HEK293 (cell line): ENCODE results near the gene ZNF668.

ENCODE experiments used
- CTCF ChIA-PET: fragments of 350-600 bp; formaldehyde crosslinking; extraction: SDS; loops from one replicate; lab custom pipeline; 2021; ENCODE audit warnings: antibody characterized with exemption; lab: Yijun Ruan, JAX
- POLR2A ChIA-PET: fragments of 300-600 bp; formaldehyde crosslinking; extraction: SDS; loops from one replicate; lab custom pipeline; 2020; ENCODE audit warnings: antibody characterized with exemption, inconsistent platforms; lab: Yijun Ruan, JAX
- H3K27ac ChIP-seq: fragments of 200-500 bp; sonication (Bioruptor generic); 2 replicates; pipeline ENCODE4 v1.5.1; 2014; ENCODE audit warnings: low read depth, low read length, control low read depth, inconsistent platforms; ENCODE audit errors: extremely low read depth
- H3K36me3 ChIP-seq, 2 experiments: fragments of 200-500 bp in 1 of 2; sonication (Bioruptor generic) in 1 of 2; 1 replicate in 1 of 2; 2 replicates in 1 of 2; pipeline ENCODE4 v1.5.1; 2014 to 2017; ENCODE audit warnings: inconsistent platforms in 2 of 2, low read length in 2 of 2; ENCODE audit not compliant: control insufficient read depth in 2 of 2, insufficient read depth in 1 of 2
- H3K4me1 ChIP-seq: fragments of 200-500 bp; sonication (Bioruptor generic); 2 replicates; pipeline ENCODE4 v1.5.1; 2014; ENCODE audit warnings: mild to moderate bottlenecking, low read length, inconsistent platforms; ENCODE audit not compliant: control insufficient read depth, insufficient read depth
- H3K4me3 ChIP-seq: 2 replicates; pipeline ENCODE4 v1.5.1; 2011; ENCODE audit warnings: low read depth, mild to moderate bottlenecking, control low read depth, low read length, moderate library complexity
- H3K9me3 ChIP-seq: fragments of 200-500 bp; sonication (Bioruptor generic); 2 replicates; pipeline ENCODE4 v1.5.1; 2014; ENCODE audit warnings: low read depth, low read length, inconsistent platforms; ENCODE audit not compliant: control insufficient read depth, insufficient read depth
- GLIS2 ChIP-seq: fragments of 450-650 bp; formaldehyde crosslinking; IDR thresholded peaks from 2 replicates; pipeline ENCODE4 v1.5.1; 2016; ENCODE audit warnings: missing biosample characterization, missing genetic modification characterization
- KLF10 ChIP-seq: fragments of 450-650 bp; IDR thresholded peaks from 2 replicates; pipeline ENCODE4 v1.5.1; 2018; ENCODE audit warnings: missing biosample characterization, mild to moderate bottlenecking, missing genetic modification characterization
- OSR2 ChIP-seq: fragments of 450-650 bp; formaldehyde crosslinking; IDR thresholded peaks from 2 replicates; pipeline ENCODE4 v1.5.1; 2016; ENCODE audit warnings: missing biosample characterization, missing genetic modification characterization
- PRDM4 ChIP-seq: fragments of 450-650 bp; formaldehyde crosslinking; IDR thresholded peaks from 2 replicates; pipeline ENCODE4 v1.5.1; 2017; ENCODE audit warnings: missing biosample characterization, missing genetic modification characterization
- REPIN1 ChIP-seq: fragments of 450-650 bp; formaldehyde crosslinking; IDR thresholded peaks from 2 replicates; pipeline ENCODE4 v1.5.1; 2017; ENCODE audit warnings: missing biosample characterization, missing genetic modification characterization, low read depth
- SCRT2 ChIP-seq: fragments of 450-650 bp; formaldehyde crosslinking; IDR thresholded peaks from 2 replicates; pipeline ENCODE4 v1.5.1; 2016; ENCODE audit warnings: missing biosample characterization, missing genetic modification characterization
- TRIM28 ChIP-seq: IDR thresholded peaks from 2 replicates; pipeline ENCODE4 v1.6.1; 2011; ENCODE audit warnings: low read length, control low read depth, borderline replicate concordance
- ZBTB10 ChIP-seq: fragments of 450-650 bp; formaldehyde crosslinking; IDR thresholded peaks from 2 replicates; pipeline ENCODE4 v1.5.1; 2016; ENCODE audit warnings: missing biosample characterization, missing genetic modification characterization
- ZBTB7A ChIP-seq: fragments of 450-650 bp; formaldehyde crosslinking; IDR thresholded peaks from 2 replicates; pipeline ENCODE4 v1.5.1; 2016; ENCODE audit warnings: low read depth, missing biosample characterization, missing genetic modification characterization
- ZNF114 ChIP-seq: fragments of 450-650 bp; formaldehyde crosslinking; IDR thresholded peaks from 2 replicates; pipeline ENCODE4 v1.5.0; 2017; ENCODE audit warnings: missing biosample characterization, missing genetic modification characterization
- ZNF132 ChIP-seq: fragments of 450-650 bp; formaldehyde crosslinking; IDR thresholded peaks from 2 replicates; pipeline ENCODE4 v1.5.1; 2017; ENCODE audit warnings: missing biosample characterization, missing genetic modification characterization, borderline replicate concordance
- ZNF133 ChIP-seq: fragments of 450-650 bp; formaldehyde crosslinking; IDR thresholded peaks from 2 replicates; pipeline ENCODE4 v1.5.1; 2016; ENCODE audit warnings: missing biosample characterization, missing genetic modification characterization
- ZNF155 ChIP-seq: fragments of 450-650 bp; formaldehyde crosslinking; IDR thresholded peaks from 2 replicates; pipeline ENCODE4 v1.5.1; 2016; ENCODE audit warnings: missing biosample characterization, missing genetic modification characterization
- ZNF174 ChIP-seq: fragments of 450-650 bp; formaldehyde crosslinking; IDR thresholded peaks from 2 replicates; pipeline ENCODE4 v1.5.0; 2017; ENCODE audit warnings: missing biosample characterization, mild to moderate bottlenecking, missing genetic modification characterization
- ZNF214 ChIP-seq: fragments of 450-650 bp; formaldehyde crosslinking; IDR thresholded peaks from 2 replicates; pipeline ENCODE4 v1.5.1; 2017; ENCODE audit warnings: missing biosample characterization, mild to moderate bottlenecking, missing genetic modification characterization, borderline replicate concordance
- ZNF223 ChIP-seq: fragments of 450-650 bp; formaldehyde crosslinking; IDR thresholded peaks from 2 replicates; pipeline ENCODE4 v1.5.1; 2016; ENCODE audit warnings: missing biosample characterization, missing genetic modification characterization
- ZNF23 ChIP-seq: fragments of 450-650 bp; formaldehyde crosslinking; IDR thresholded peaks from 2 replicates; pipeline ENCODE4 v1.5.1; 2016; ENCODE audit warnings: missing biosample characterization, missing genetic modification characterization, borderline replicate concordance
- ZNF239 ChIP-seq: fragments of 450-650 bp; formaldehyde crosslinking; IDR thresholded peaks from 2 replicates; pipeline ENCODE4 v1.5.1; 2016; ENCODE audit warnings: missing biosample characterization, missing genetic modification characterization
- ZNF274 ChIP-seq, 2 experiments: fragments of 200-500 bp in 1 of 2; fragments of 450-650 bp in 1 of 2; sonication (Bioruptor generic) in 1 of 2; formaldehyde crosslinking in 1 of 2; IDR thresholded peaks; 2 replicates each; pipeline versions ENCODE4 v1.5.1 to v1.6.1; 2014 to 2016; ENCODE audit warnings: borderline replicate concordance in 1 of 2, inconsistent platforms in 1 of 2, low read length in 1 of 2, missing biosample characterization in 1 of 2, missing genetic modification characterization in 1 of 2
- ZNF311 ChIP-seq: fragments of 450-650 bp; formaldehyde crosslinking; IDR thresholded peaks from 2 replicates; pipeline ENCODE4 v1.5.1; 2017; ENCODE audit warnings: missing biosample characterization, missing genetic modification characterization, borderline replicate concordance
- ZNF324 ChIP-seq: fragments of 450-650 bp; formaldehyde crosslinking; IDR thresholded peaks from 2 replicates; pipeline ENCODE4 v1.5.1; 2016; ENCODE audit warnings: missing biosample characterization, missing genetic modification characterization
- ZNF391 ChIP-seq: fragments of 450-650 bp; formaldehyde crosslinking; IDR thresholded peaks from 2 replicates; pipeline ENCODE4 v1.5.1; 2016; ENCODE audit warnings: low read depth, missing biosample characterization, missing genetic modification characterization, borderline replicate concordance
- ZNF571 ChIP-seq: fragments of 450-650 bp; formaldehyde crosslinking; IDR thresholded peaks from 2 replicates; pipeline ENCODE4 v1.5.0; 2017; ENCODE audit warnings: missing biosample characterization, missing genetic modification characterization
- ZNF610 ChIP-seq: fragments of 450-650 bp; formaldehyde crosslinking; IDR thresholded peaks from 2 replicates; pipeline ENCODE4 v1.5.1; 2016; ENCODE audit warnings: missing biosample characterization, missing genetic modification characterization, borderline replicate concordance
- ZNF704 ChIP-seq: fragments of 450-650 bp; formaldehyde crosslinking; IDR thresholded peaks from 2 replicates; pipeline ENCODE4 v1.5.1; 2016; ENCODE audit warnings: missing biosample characterization, missing genetic modification characterization
- ZNF777 ChIP-seq: fragments of 450-650 bp; formaldehyde crosslinking; IDR thresholded peaks from 2 replicates; pipeline ENCODE4 v1.5.1; 2017; ENCODE audit warnings: missing biosample characterization, missing genetic modification characterization, borderline replicate concordance
- ZSCAN23 ChIP-seq: fragments of 450-650 bp; formaldehyde crosslinking; IDR thresholded peaks from 2 replicates; pipeline ENCODE4 v1.5.1; 2016; ENCODE audit warnings: missing biosample characterization, missing genetic modification characterization
- ZSCAN5A ChIP-seq: fragments of 450-650 bp; formaldehyde crosslinking; IDR thresholded peaks from 2 replicates; pipeline ENCODE4 v1.5.1; 2016; ENCODE audit warnings: missing biosample characterization, missing genetic modification characterization

The ZNF668 gene

GRCh38 chr16:31073970-31074813 is at the start of gene ZNF668, which contains the start of gene ZNF646:
ZNF668 (minus strand) TSS chr16:31074240; CDS start chr16:31064459, 9,781 bp downstream.
ZNF646 (plus strand) TSS chr16:31074422; CDS start chr16:31076325, 1,903 bp downstream.
- peak within 1 kb of the TSS; percentile 93 for H3K4me3 ChIP-seq
- H3K4me1 ChIP-seq, result no peaks in the 10 kb centered on the region
- ChIA-PET POLR2A (interaction anchor here (0.5 to 3.9 kb wide), 21 partner anchors 9 to 1259 kb away, joined by 3 to 52 read pairs (median 4); partner anchors contain the start of genes ARMC5, FUS, HSD3B7 and KAT8), CTCF (interaction anchor here (1.0 to 1.6 kb wide), 3 partner anchors 68 to 89 kb away, joined by 3 to 11 read pairs (median 4); partner anchors contain the start of gene HSD3B7)
- no peaks in the 10 kb centered on the region for H3K9me3 ChIP-seq
- H3K36me3 ChIP-seq, result peaks cover 0 to 36% of the 10 kb centered on the region in 2 experiments; a peak in 1 of 3 replicates
- peak within 1 kb of the TSS; percentile 83 for H3K27ac ChIP-seq
- peak; percentile 72; the same call in 1 of the 2 replicates for TF ChIP-seq KLF10 (tag by site-specific recombination)
- peak; percentile 17; the same call in 1 of the 2 replicates for TF ChIP-seq ZBTB7A (tag by site-specific recombination)
- TF ChIP-seq ZNF777 (tag by site-specific recombination), result peak; percentile 62; the same call in 1 of the 2 replicates
- peak; percentile 78; the same call in 1 of the 2 replicates for TF ChIP-seq ZNF391 (tag by site-specific recombination)
- no peak; the same call in 1 of the 2 replicates for TF ChIP-seq ZSCAN5A (tag by site-specific recombination)
- no peak for TF ChIP-seq ZNF311 (tag by site-specific recombination)
- no peak for TF ChIP-seq TRIM28
- TF ChIP-seq ZBTB10 (tag by site-specific recombination), result peak; percentile 90
- no peak; the same call in 1 of the 2 replicates for TF ChIP-seq REPIN1 (tag by site-specific recombination)
- TF ChIP-seq ZNF114 (tag by site-specific recombination), result no peak
- TF ChIP-seq ZNF704, result no peak
- no peak for TF ChIP-seq ZNF214
- TF ChIP-seq ZNF174 (tag by site-specific recombination), result no peak
- TF ChIP-seq ZSCAN23, result 0 out of 2 replicates have a peak, but pooled peaks have one; percentile 55
- peak; percentile 77 for TF ChIP-seq ZNF324
- TF ChIP-seq OSR2 (tag by site-specific recombination), result no peak
- TF ChIP-seq ZNF132 (tag by site-specific recombination), result no peak
- TF ChIP-seq SCRT2 (tag by site-specific recombination), result no peak
- no peak for TF ChIP-seq ZNF133 (tag by site-specific recombination)
- no peak for TF ChIP-seq ZNF274 (IDR thresholded peaks at IDR 0.05; ENCODE audit: low read length)
- no peak for TF ChIP-seq ZNF274 (tag by site-specific recombination; IDR thresholded peaks at IDR 0.05; ENCODE audit: borderline replicate concordance)
- peak; percentile 49 for TF ChIP-seq ZNF610 (tag by site-specific recombination)
- no peak for TF ChIP-seq ZNF223 (tag by site-specific recombination)
- peak; percentile 96 for TF ChIP-seq GLIS2 (tag by site-specific recombination)
- TF ChIP-seq ZNF23, result no peak
- TF ChIP-seq ZNF155 (tag by site-specific recombination), result no peak
- TF ChIP-seq ZNF239 (tag by site-specific recombination), result 0 out of 2 replicates have a peak, but pooled peaks have one; percentile 29
- no peak for TF ChIP-seq ZNF571
- no peak for TF ChIP-seq PRDM4
